Purkinje cell (primary cell): ENCODE measurements around the gene ZNF358. TPM values are rescaled to one million over a fixed set of nuclear protein-coding genes. Genes with fewer than 3 reads are reported as not detected.

Experiments used
- polyA plus RNA-seq: library from polyadenylated mRNA; unstranded; fragments of >200 nt; fragmentation: Nextera tagmentation; gene quantifications from 2 replicates; pipeline ENCODE4 v1.2.1, GENCODE V29; 2014

Gene ZNF358
- polyA plus RNA-seq, result 0.60 TPM in 1 of 2 replicates, not detected in the other

GRCh38 chr19:7515645-7516151, at the start of gene ZNF358:
Gene ZNF358, plus strand, starts transcription at chr19:7516103. Its CDS starts 3,140 bp downstream, at chr19:7519243.

GRCh38 chr19:7488736-7489353, 27.1 kb upstream of the ZNF358 start, which contains the start of gene PEX11G:
Gene PEX11G, minus strand, starts transcription at chr19:7489035. Its CDS starts 25 bp downstream, at chr19:7489010.

GRCh38 chr19:7522072-7522922, 6.4 kb downstream of the ZNF358 start, which contains the start of gene MCOLN1:
Gene MCOLN1, plus strand, starts transcription at chr19:7522624. Its CDS starts 127 bp downstream, at chr19:7522751.

GRCh38 chr19:7535047-7535997, 19.4 kb downstream of the ZNF358 start, which contains the start of gene PNPLA6:
Gene PNPLA6, plus strand, starts transcription at chr19:7535717. Its CDS starts 72 bp downstream, at chr19:7535789.

Other genes with a start within 250 kb of the ZNF358 start
- 5.8 and 9.1 TPM in 2 replicates for gene INSR, start 221.7 kb upstream of the ZNF358 start, polyA plus RNA-seq
- gene ARHGEF18, start 167.2 kb upstream of the ZNF358 start, polyA plus RNA-seq, result 6.1 and 7.1 TPM in 2 replicates
- gene PEX11G, start 27.1 kb upstream of the ZNF358 start, polyA plus RNA-seq, result 0.42 TPM in 1 of 2 replicates, not detected in the other
- gene MCOLN1, start 6.5 kb downstream of the ZNF358 start, polyA plus RNA-seq, result 12.2 TPM in 2 replicates
- 6.8 and 7.5 TPM in 2 replicates for gene PNPLA6, start 19.6 kb downstream of the ZNF358 start, polyA plus RNA-seq
- gene CAMSAP3, start 79.8 kb downstream of the ZNF358 start, polyA plus RNA-seq, result 0.78 and 0.88 TPM in 2 replicates
- gene XAB2, start 113.4 kb downstream of the ZNF358 start, polyA plus RNA-seq, result 0.82 and 2.0 TPM in 2 replicates
- 607 and 716 TPM in 2 replicates for gene PET100, start 113.7 kb downstream of the ZNF358 start, polyA plus RNA-seq
- gene PCP2, start 117.6 kb downstream of the ZNF358 start, polyA plus RNA-seq, result 1,380 and 3,034 TPM in 2 replicates
- gene STXBP2, start 121.0 kb downstream of the ZNF358 start, polyA plus RNA-seq, result 24.6 and 46.0 TPM in 2 replicates
- not detected in 2 replicates for gene RETN, start 152.9 kb downstream of the ZNF358 start, polyA plus RNA-seq
- gene MCEMP1, start 161.0 kb downstream of the ZNF358 start, polyA plus RNA-seq, result not detected in 2 replicates
- 49.0 and 150 TPM in 2 replicates for gene TRAPPC5, start 164.7 kb downstream of the ZNF358 start, polyA plus RNA-seq
- not detected in 2 replicates for gene FCER2, start 186.0 kb downstream of the ZNF358 start, polyA plus RNA-seq
- 1.6 TPM in 1 of 2 replicates, not detected in the other for gene CLEC4G, start 216.0 kb downstream of the ZNF358 start, polyA plus RNA-seq
- gene CD209, start 231.4 kb downstream of the ZNF358 start, polyA plus RNA-seq, result not detected in 2 replicates
- 0.44 TPM in 1 of 2 replicates, not detected in the other for gene CLEC4M, start 247.1 kb downstream of the ZNF358 start, polyA plus RNA-seq